GM23338 (cell line): Measurements from ENCODE around the gene TJP2.

Source experiments
- CTCF ChIP-seq, 2 experiments: fragments of 200-600 bp in 1 of 2; sonication (generic) in 1 of 2; conservative IDR thresholded peaks; 2 replicates each; pipeline versions ENCODE4 v1.5.1 to v1.6.1; 2016 to 2017; ENCODE audit warnings: antibody characterized with exemption in 2 of 2, low read depth in 2 of 2, mild to moderate bottlenecking in 2 of 2, moderate library complexity in 1 of 2
- POLR2AphosphoS5 ChIP-seq: IDR thresholded peaks from 2 replicates; pipeline ENCODE4 v1.6.1; 2016; ENCODE audit warnings: antibody characterized with exemption, low read depth

DNA sequence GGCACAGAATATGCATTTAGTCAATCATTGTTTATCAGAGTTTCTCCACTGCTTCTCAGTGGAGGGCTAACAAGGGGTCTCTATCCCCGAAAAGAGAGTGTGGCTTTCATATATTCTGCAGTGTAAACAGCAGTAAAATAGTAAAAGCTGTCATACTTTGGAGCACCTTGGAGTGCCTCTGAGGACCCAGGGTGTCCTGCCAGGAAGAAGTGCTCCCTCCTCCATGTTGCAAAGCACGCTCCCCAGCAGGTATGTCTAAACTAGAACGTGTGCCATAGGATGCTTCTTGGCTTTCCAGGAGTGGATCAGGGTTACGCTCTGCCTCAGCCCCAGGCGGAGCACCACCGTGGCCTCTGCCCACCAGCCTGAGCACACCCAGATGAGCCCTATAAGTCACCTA is 8.5 kb upstream of the TJP2 start:
- TF ChIP-seq CTCF (conservative IDR thresholded peaks at IDR 0.05; ENCODE audit: low read depth in 2 of 2) (no peak), POLR2AphosphoS5 (no peak)
